ENCODE results near the gene IRF6.

Gene IRF6

DNA sequence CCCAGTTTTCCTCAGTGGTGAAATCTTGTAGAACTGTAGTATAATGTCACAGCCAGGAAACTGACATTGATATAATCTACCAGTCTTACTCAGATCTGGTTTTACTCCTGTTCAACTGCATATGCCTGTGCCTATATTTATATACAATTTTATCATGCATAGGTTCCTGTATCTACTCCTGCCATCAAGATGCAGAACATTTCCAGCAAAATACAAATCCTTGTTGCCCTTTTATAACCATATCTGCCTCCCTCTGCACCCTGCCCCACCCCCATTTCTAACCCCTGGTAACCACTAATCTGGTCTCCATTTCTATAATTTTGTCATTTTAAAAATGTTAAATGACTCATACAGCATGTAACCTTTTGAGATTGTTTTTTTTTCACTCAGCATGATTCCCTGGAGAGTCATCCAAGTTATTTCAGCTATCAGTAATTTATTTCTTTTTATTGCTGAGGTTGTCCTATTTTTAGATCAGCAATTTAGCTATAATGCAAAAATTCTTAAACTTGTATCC lies 29.9 kb upstream of the IRF6 start:
- TF ChIP-seq, protein P1, sequence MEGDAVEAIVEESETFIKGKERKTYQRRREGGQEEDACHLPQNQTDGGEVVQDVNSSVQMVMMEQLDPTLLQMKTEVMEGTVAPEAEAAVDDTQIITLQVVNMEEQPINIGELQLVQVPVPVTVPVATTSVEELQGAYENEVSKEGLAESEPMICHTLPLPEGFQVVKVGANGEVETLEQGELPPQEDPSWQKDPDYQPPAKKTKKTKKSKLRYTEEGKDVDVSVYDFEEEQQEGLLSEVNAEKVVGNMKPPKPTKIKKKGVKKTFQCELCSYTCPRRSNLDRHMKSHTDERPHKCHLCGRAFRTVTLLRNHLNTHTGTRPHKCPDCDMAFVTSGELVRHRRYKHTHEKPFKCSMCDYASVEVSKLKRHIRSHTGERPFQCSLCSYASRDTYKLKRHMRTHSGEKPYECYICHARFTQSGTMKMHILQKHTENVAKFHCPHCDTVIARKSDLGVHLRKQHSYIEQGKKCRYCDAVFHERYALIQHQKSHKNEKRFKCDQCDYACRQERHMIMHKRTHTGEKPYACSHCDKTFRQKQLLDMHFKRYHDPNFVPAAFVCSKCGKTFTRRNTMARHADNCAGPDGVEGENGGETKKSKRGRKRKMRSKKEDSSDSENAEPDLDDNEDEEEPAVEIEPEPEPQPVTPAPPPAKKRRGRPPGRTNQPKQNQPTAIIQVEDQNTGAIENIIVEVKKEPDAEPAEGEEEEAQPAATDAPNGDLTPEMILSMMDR (conservative IDR thresholded peaks at IDR 0.05; ENCODE audit: low read depth, low read length), result no peak
- peak; percentile 81 for DNase-seq (ENCODE audit: low read depth)
- H3K4me3 ChIP-seq (ENCODE audit: low read depth, low read length), result no peak overlapping the region

DNA sequence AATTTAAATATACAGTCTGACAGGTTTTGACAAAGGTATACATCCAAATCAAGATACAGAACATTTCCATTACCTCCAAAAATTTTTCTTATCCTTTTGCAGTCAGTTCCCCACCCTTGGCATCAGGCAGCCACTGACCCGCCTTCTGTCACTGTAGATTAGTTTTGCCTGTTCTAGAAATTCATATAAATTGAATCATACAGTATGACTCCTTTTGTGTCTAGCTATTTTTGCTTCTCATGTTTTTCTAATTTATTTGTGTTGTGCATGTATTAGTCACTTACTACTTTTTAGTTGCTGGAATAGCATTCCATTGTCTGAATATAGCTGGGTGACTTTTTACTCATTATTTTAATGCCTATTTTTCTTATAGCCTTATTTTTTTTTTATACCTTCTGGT lies 25.7 kb upstream of the IRF6 start:
- DNase-seq (ENCODE audit: low read depth), result no peak
- TF ChIP-seq, protein P1 (conservative IDR thresholded peaks at IDR 0.05; ENCODE audit: low read depth, low read length), result no peak
- H3K4me3 ChIP-seq (ENCODE audit: low read depth, low read length), result no peak overlapping the region

DNA sequence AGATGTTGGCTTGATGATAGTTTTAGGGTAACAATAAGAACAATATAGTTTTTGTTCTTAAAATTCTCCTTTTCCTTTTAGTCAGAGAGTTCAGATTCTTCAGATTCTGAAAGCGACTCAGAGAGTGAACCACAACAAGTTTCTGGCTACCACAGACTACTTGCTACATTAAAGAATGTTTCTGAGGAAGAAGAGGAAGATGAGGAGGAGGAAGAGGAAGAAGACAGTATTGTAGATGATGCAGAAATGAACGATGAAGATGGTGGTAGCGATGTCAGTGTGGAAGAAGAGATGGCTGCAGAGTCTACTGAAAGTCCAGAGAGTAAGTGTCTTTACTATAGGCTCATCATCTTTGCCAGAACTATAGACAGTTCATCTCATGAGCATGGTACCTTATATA lies 24.8 kb upstream of the IRF6 start:
- TF ChIP-seq, protein P1 (conservative IDR thresholded peaks at IDR 0.05; ENCODE audit: low read depth, low read length), result no peak
- no peak overlapping the region for H3K4me3 ChIP-seq (ENCODE audit: low read depth, low read length)
- DNase-seq (ENCODE audit: low read depth), result no peak

DNA sequence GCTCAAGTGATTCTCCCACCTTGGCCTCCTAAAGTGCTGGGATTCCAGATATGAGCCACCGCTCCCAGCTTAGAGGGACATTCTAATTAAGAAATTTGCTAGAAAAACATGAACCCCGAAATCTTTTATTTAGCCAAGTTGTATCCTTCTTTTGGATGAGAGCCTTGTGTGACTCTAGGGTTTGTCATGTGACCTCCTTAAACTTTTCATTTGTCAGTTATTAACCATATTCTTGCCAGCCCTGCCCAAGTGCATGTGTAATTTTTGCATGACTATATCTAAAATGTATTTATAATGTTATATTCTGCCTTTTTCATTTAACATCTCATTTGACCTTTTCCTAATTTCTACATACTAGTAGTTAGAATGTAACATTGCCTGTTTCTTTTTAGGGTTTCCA lies 23.8 kb upstream of the IRF6 start:
- TF ChIP-seq, protein P1 (conservative IDR thresholded peaks at IDR 0.05; ENCODE audit: low read depth, low read length), result no peak
- DNase-seq (ENCODE audit: low read depth), result no peak
- no peak overlapping the region for H3K4me3 ChIP-seq (ENCODE audit: low read depth, low read length)

DNA sequence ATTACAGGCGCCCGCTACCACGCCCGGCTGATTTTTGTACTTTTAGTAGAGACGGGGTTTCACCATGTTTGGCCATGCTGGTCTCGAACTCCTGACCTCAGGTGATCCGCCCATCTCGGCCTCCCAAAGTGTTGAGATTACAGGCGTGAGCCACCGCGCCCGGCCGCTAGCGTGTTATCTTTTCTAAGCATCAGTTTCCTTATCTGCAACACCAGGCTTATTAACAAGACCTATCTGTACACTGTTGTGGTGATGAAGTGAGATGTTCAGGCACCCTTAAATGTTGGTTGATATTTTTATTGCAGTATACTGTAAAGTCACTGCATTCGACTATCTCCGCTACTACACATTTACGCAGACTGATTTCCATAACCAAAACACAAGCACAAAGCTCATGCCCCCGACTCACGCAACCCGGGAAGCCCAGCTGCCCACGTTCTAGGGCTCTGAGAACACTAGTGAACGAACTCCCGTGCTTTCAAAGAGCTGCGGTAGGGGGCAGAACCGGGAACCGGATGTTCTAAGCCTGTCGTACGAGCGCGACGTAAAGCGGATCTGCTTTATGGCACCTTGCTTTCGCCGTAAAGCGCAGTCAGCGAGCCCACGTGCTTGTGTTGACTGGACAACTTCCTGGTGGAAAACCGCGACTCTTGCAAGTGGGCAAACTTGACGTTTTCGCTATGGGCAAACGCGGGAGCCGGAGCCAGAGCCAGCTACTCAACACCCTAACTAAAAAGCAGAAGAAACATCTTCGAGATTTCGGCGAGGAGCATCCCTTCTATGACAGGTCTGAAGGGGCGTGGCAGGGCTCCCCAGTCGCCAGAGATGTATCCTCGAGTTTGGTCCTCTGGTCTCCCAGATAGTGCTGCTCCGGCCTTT lies 21.7 kb upstream of the IRF6 start, which contains the start of gene UTP25:
TSS of gene UTP25 (plus strand) at position 589 of the 879 bp plus-strand sequence. CDS start at position 681, 92 bp downstream.
- DNase-seq (ENCODE audit: low read depth), result peak; percentile 99
- TF ChIP-seq, protein P1 (conservative IDR thresholded peaks at IDR 0.05; ENCODE audit: low read depth, low read length), result peak; percentile 86
- H3K4me3 ChIP-seq (ENCODE audit: low read depth, low read length), result peak within 1 kb of the TSS; percentile 74

GRCh38 chr1:209825591-209826434 lies 19.9 kb upstream of the IRF6 start:
- H3K4me3 ChIP-seq (ENCODE audit: low read depth, low read length), result no peak overlapping the region
- TF ChIP-seq, protein P1 (conservative IDR thresholded peaks at IDR 0.05; ENCODE audit: low read depth, low read length), result no peak
- no peak for DNase-seq (ENCODE audit: low read depth)
